HepG2 (cell line): ENCODE measurements around the gene PPM1G. TPM values are rescaled to one million over a fixed set of nuclear protein-coding genes. Genes with fewer than 3 reads are reported as not detected.

Experiments
- MED1 ChIP-seq: sonication (generic); formaldehyde crosslinking; IDR thresholded peaks from 2 replicates; pipeline ENCODE4 v1.4.0; 2020; ENCODE audit warnings: missing genetic modification reagents
- SALL1 ChIP-seq: sonication (generic); formaldehyde crosslinking; IDR thresholded peaks from 2 replicates; pipeline ENCODE4 v1.8.0; 2022; ENCODE audit warnings: mild to moderate bottlenecking, missing genetic modification reagents
- TSC22D2 ChIP-seq: sonication (generic); formaldehyde crosslinking; IDR thresholded peaks from 2 replicates; pipeline ENCODE4 v1.5.1; 2020; ENCODE audit warnings: missing genetic modification reagents, mild to moderate bottlenecking, borderline replicate concordance
- ZSCAN20 ChIP-seq: sonication (generic); formaldehyde crosslinking; IDR thresholded peaks from 2 replicates; pipeline ENCODE4 v1.4.0; 2020; ENCODE audit warnings: missing genetic modification reagents, mild to moderate bottlenecking, borderline replicate concordance
- polyA plus RNA-seq, 8 experiments: library from polyadenylated mRNA; depleted of rRNA in 3 of 8; stranded (reverse) in 7 of 8; unstranded in 1 of 8; fragments of >200 nt; fragmentation: Illumina TruSeq in 4 of 8; extraction: Trizol in 4 of 8; gene quantifications; 2 replicates each; pipeline versions ENCODE4 v1.2.1 to v1.2.3, GENCODE V29; 2011 to 2016; ENCODE audit warnings: low read depth in 4 of 8, missing spikeins in 1 of 8, mixed read lengths in 1 of 8; ENCODE audit not compliant: insufficient read depth in 1 of 8
- total RNA-seq, 5 experiments: library from RNA; depleted of rRNA; stranded (reverse); fragments of >200 nt; fragmentation: Illumina TruSeq; extraction: Trizol; gene quantifications; 2 replicates each; pipeline ENCODE4 v1.2.3, GENCODE V29; 2016; ENCODE audit warnings: low read depth in 1 of 5
- TF ChIP-seq, protein P1 (sequence below): sonication (generic); formaldehyde crosslinking; IDR thresholded peaks from 2 replicates; pipeline ENCODE4 v1.9.0; 2021; ENCODE audit warnings: mild to moderate bottlenecking, missing genetic modification reagents
- TF ChIP-seq, protein P2 (sequence below): sonication (generic); formaldehyde crosslinking; IDR thresholded peaks from 2 replicates; pipeline ENCODE4 v1.4.0; 2020; ENCODE audit warnings: missing genetic modification reagents, mild to moderate bottlenecking, borderline replicate concordance
- TF ChIP-seq, protein P3 (sequence below): sonication (generic); formaldehyde crosslinking; IDR thresholded peaks from 2 replicates; pipeline ENCODE4 v1.5.1; 2020; ENCODE audit warnings: mild to moderate bottlenecking, missing genetic modification reagents, borderline replicate concordance
- TF ChIP-seq, protein P4 (sequence below): IDR thresholded peaks from 2 replicates; pipeline ENCODE4 v1.6.1; 2012; ENCODE audit warnings: low read depth, low read length, improper control_type of control experiment

PPM1G gene
- total and polyA plus RNA-seq, 2 of the 13 experiments (the other 11 are each of a cell fraction or from before 2014, with no cell fraction given), result 58.2 to 213 TPM

DNA sequence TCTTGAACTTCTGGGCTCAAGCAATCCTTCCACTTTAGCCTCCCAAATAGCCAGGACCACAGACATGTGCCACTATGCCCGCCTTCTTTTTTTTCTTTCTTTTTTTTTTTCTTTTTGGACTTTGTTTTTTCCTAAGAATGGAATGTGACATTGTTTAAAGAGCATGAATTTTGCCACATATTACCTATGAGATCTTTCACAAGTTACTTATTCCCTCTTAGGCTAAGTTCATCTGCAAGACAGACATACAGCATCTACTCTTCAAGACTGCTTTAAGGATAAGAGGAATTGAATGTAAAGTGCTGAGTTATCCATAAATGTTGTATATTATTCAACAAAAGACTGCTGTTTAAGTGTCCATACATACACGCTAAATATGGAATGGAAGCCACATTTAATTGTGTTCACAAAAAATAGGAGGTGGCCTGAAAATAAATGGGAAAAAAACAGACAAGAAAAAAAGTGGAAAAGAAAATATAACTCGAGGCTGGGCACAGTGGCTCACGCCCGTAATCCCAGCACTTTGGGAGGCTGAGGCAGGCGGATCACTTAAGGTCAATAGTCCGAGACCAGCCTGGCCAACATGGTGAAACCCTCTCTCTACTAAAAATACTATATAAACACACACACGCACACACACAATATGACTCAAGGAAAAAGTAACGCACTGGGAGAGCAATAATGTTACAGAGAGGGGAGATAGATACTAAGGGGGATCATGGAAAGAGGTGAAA, 3.2 kb upstream of the PPM1G start (continued):
- TF ChIP-seq, protein P1, sequence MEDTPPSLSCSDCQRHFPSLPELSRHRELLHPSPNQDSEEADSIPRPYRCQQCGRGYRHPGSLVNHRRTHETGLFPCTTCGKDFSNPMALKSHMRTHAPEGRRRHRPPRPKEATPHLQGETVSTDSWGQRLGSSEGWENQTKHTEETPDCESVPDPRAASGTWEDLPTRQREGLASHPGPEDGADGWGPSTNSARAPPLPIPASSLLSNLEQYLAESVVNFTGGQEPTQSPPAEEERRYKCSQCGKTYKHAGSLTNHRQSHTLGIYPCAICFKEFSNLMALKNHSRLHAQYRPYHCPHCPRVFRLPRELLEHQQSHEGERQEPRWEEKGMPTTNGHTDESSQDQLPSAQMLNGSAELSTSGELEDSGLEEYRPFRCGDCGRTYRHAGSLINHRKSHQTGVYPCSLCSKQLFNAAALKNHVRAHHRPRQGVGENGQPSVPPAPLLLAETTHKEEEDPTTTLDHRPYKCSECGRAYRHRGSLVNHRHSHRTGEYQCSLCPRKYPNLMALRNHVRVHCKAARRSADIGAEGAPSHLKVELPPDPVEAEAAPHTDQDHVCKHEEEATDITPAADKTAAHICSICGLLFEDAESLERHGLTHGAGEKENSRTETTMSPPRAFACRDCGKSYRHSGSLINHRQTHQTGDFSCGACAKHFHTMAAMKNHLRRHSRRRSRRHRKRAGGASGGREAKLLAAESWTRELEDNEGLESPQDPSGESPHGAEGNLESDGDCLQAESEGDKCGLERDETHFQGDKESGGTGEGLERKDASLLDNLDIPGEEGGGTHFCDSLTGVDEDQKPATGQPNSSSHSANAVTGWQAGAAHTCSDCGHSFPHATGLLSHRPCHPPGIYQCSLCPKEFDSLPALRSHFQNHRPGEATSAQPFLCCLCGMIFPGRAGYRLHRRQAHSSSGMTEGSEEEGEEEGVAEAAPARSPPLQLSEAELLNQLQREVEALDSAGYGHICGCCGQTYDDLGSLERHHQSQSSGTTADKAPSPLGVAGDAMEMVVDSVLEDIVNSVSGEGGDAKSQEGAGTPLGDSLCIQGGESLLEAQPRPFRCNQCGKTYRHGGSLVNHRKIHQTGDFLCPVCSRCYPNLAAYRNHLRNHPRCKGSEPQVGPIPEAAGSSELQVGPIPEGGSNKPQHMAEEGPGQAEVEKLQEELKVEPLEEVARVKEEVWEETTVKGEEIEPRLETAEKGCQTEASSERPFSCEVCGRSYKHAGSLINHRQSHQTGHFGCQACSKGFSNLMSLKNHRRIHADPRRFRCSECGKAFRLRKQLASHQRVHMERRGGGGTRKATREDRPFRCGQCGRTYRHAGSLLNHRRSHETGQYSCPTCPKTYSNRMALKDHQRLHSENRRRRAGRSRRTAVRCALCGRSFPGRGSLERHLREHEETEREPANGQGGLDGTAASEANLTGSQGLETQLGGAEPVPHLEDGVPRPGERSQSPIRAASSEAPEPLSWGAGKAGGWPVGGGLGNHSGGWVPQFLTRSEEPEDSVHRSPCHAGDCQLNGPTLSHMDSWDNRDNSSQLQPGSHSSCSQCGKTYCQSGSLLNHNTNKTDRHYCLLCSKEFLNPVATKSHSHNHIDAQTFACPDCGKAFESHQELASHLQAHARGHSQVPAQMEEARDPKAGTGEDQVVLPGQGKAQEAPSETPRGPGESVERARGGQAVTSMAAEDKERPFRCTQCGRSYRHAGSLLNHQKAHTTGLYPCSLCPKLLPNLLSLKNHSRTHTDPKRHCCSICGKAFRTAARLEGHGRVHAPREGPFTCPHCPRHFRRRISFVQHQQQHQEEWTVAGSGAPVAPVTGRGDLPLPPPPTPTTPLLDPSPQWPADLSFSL (CRISPR knock-in tag), result no peak
- no peak; the same call in 1 of the 2 replicates for TF ChIP-seq SALL1 (CRISPR knock-in tag)
- TF ChIP-seq, protein P2, sequence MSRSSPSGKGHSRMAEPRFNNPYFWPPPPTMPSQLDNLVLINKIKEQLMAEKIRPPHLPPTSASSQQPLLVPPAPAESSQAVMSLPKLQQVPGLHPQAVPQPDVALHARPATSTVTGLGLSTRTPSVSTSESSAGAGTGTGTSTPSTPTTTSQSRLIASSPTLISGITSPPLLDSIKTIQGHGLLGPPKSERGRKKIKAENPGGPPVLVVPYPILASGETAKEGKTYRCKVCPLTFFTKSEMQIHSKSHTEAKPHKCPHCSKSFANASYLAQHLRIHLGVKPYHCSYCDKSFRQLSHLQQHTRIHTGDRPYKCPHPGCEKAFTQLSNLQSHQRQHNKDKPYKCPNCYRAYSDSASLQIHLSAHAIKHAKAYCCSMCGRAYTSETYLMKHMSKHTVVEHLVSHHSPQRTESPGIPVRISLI (CRISPR knock-in tag), result peak; percentile 94
- TF ChIP-seq ZSCAN20 (CRISPR knock-in tag), result no peak
- TF ChIP-seq, protein P3, sequence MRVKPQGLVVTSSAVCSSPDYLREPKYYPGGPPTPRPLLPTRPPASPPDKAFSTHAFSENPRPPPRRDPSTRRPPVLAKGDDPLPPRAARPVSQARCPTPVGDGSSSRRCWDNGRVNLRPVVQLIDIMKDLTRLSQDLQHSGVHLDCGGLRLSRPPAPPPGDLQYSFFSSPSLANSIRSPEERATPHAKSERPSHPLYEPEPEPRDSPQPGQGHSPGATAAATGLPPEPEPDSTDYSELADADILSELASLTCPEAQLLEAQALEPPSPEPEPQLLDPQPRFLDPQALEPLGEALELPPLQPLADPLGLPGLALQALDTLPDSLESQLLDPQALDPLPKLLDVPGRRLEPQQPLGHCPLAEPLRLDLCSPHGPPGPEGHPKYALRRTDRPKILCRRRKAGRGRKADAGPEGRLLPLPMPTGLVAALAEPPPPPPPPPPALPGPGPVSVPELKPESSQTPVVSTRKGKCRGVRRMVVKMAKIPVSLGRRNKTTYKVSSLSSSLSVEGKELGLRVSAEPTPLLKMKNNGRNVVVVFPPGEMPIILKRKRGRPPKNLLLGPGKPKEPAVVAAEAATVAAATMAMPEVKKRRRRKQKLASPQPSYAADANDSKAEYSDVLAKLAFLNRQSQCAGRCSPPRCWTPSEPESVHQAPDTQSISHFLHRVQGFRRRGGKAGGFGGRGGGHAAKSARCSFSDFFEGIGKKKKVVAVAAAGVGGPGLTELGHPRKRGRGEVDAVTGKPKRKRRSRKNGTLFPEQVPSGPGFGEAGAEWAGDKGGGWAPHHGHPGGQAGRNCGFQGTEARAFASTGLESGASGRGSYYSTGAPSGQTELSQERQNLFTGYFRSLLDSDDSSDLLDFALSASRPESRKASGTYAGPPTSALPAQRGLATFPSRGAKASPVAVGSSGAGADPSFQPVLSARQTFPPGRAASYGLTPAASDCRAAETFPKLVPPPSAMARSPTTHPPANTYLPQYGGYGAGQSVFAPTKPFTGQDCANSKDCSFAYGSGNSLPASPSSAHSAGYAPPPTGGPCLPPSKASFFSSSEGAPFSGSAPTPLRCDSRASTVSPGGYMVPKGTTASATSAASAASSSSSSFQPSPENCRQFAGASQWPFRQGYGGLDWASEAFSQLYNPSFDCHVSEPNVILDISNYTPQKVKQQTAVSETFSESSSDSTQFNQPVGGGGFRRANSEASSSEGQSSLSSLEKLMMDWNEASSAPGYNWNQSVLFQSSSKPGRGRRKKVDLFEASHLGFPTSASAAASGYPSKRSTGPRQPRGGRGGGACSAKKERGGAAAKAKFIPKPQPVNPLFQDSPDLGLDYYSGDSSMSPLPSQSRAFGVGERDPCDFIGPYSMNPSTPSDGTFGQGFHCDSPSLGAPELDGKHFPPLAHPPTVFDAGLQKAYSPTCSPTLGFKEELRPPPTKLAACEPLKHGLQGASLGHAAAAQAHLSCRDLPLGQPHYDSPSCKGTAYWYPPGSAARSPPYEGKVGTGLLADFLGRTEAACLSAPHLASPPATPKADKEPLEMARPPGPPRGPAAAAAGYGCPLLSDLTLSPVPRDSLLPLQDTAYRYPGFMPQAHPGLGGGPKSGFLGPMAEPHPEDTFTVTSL (CRISPR knock-in tag), result peak; percentile 74; the same call in 1 of the 2 replicates
- TF ChIP-seq, protein P4, sequence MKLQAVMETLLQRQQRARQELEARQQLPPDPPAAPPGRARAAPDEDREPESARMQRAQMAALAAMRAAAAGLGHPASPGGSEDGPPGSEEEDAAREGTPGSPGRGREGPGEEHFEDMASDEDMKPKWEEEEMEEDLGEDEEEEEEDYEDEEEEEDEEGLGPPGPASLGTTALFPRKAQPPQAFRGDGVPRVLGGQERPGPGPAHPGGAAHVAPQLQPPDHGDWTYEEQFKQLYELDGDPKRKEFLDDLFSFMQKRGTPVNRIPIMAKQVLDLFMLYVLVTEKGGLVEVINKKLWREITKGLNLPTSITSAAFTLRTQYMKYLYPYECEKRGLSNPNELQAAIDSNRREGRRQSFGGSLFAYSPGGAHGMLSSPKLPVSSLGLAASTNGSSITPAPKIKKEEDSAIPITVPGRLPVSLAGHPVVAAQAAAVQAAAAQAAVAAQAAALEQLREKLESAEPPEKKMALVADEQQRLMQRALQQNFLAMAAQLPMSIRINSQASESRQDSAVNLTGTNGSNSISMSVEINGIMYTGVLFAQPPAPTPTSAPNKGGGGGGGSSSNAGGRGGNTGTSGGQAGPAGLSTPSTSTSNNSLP, result 0 out of 2 replicates have a peak, but pooled peaks have one; percentile 11
- no peak for TF ChIP-seq TSC22D2
- peak; percentile 12; the same call in 1 of the 2 replicates for TF ChIP-seq MED1
